K562 (cell line): Measurements from ENCODE around the gene TSHZ1. TPM values are rescaled to one million over a fixed set of nuclear protein-coding genes. Genes with fewer than 3 reads are reported as not detected.

Experiments
- ATAC-seq: fragments of 200-7000 bp; cut with Tn5 transposase; 3 replicates; pipeline ENCODE4 v1.9.1; 2020; ENCODE audit warnings: moderate library complexity
- BruUV-seq: library from RNA; stranded (reverse); fragments of 400-500 nt; replicated peaks from 2 replicates; lab custom pipeline; 2021; lab: Mats Ljungman, UMichigan
- CTCF ChIA-PET: fragments of 300-600 bp; formaldehyde crosslinking; extraction: SDS; loops from one replicate; lab custom pipeline; 2021; ENCODE audit warnings: low intra/inter-chr PET ratio; lab: Yijun Ruan, JAX
- POLR2A ChIA-PET: fragments of 300-600, 350-650 bp; sonication (Branson Sonifier 250); formaldehyde crosslinking; extraction: SDS; loops from one replicate; lab custom pipeline; 2021; ENCODE audit warnings: antibody characterized with exemption, inconsistent platforms; lab: Yijun Ruan, JAX
- DNase-seq, 4 experiments: peaks; one replicate each; pipeline versions ENCODE4 v3.0.0 to v3.0.0-alpha.2; 2011 to 2018; ENCODE audit warnings: low spot score in 3 of 4, mixed read lengths in 3 of 4; ENCODE audit errors: extremely low read depth in 1 of 4
- FAIRE-seq: peaks from 2 replicates; lab custom pipeline; 2011; peaks lifted over from hg19 to GRCh38; lab: Jason Lieb, UNC
- H2AFZ ChIP-seq: 2 replicates; pipeline ENCODE4 v1.6.0; 2011; ENCODE audit warnings: low read depth, low read length, control low read depth, inconsistent platforms
- H3K27ac ChIP-seq: fragments of 200-600 bp; 3 replicates; pipeline ENCODE4 v1.8.0; 2011; ENCODE audit warnings: low read depth, mild to moderate bottlenecking, control low read depth, inconsistent platforms, low read length, moderate library complexity, mixed read lengths; ENCODE audit errors: extremely low read depth
- H3K27me3 ChIP-seq, 2 experiments: fragments of 300-600 bp in 1 of 2; 2 replicates in 1 of 2; 3 replicates in 1 of 2; pipeline versions ENCODE4 v1.6.0 to v1.8.0; 2011; ENCODE audit warnings: inconsistent platforms in 2 of 2, low read length in 2 of 2, mild to moderate bottlenecking in 1 of 2, mixed read lengths in 1 of 2, moderate library complexity in 1 of 2; ENCODE audit not compliant: control insufficient read depth in 2 of 2, insufficient read depth in 2 of 2
- H3K36me3 ChIP-seq: fragments of 300-600 bp; 3 replicates; pipeline ENCODE4 v1.8.0; 2011; ENCODE audit warnings: mild to moderate bottlenecking, low read length, inconsistent platforms; ENCODE audit not compliant: control insufficient read depth, insufficient read depth
- H3K4me1 ChIP-seq, 2 experiments: fragments of 200-600 bp in 1 of 2; replicated peaks in 1 of 2; 2 replicates in 1 of 2; 3 replicates in 1 of 2; pipeline versions ENCODE4 v1.5.1 to v1.8.0; 2011; ENCODE audit warnings: inconsistent platforms in 2 of 2, low read length in 2 of 2, mild to moderate bottlenecking in 1 of 2, mixed read lengths in 1 of 2, moderate library complexity in 1 of 2; ENCODE audit not compliant: control insufficient read depth in 2 of 2, insufficient read depth in 2 of 2
- H3K4me2 ChIP-seq: 2 replicates; pipeline ENCODE4 v1.6.1; 2011; ENCODE audit warnings: low read length, control low read depth, inconsistent platforms, mixed read lengths; ENCODE audit not compliant: insufficient read depth
- H3K4me3 ChIP-seq: fragments of 200-600 bp; sonication (generic), shearing (Covaris generic); 2 replicates; pipeline ENCODE4 v1.5.1; 2016; ENCODE audit warnings: control low read depth, inconsistent platforms
- H3K79me2 ChIP-seq: fragments of 200-600 bp; 3 replicates; pipeline ENCODE4 v1.8.0; 2011; ENCODE audit warnings: low read length, inconsistent platforms; ENCODE audit not compliant: control insufficient read depth, insufficient read depth
- H3K9ac ChIP-seq, 2 experiments: 2 replicates each; pipeline versions ENCODE4 v1.6.0 to v1.6.1; 2011; ENCODE audit warnings: low read depth in 2 of 2, low read length in 2 of 2, control low read depth in 1 of 2, inconsistent platforms in 1 of 2, mild to moderate bottlenecking in 1 of 2, mixed read lengths in 1 of 2; ENCODE audit not compliant: insufficient read depth in 1 of 2
- H3K9me1 ChIP-seq: one replicate; pipeline ENCODE4 v1.6.0; 2011; ENCODE audit warnings: inconsistent platforms, mild to moderate bottlenecking, low read length, moderate library complexity; ENCODE audit not compliant: control insufficient read depth, insufficient read depth
- H3K9me3 ChIP-seq: replicated peaks from 2 replicates; pipeline ENCODE4 v1.5.1; 2011; ENCODE audit warnings: low read depth, low read length, inconsistent platforms; ENCODE audit not compliant: control insufficient read depth, insufficient read depth
- H4K20me1 ChIP-seq: replicated peaks from 2 replicates; pipeline ENCODE4 v1.6.1; 2011; ENCODE audit warnings: low read length, inconsistent platforms, mixed read lengths; ENCODE audit not compliant: control insufficient read depth, insufficient read depth
- CBFA2T3 ChIP-seq: fragments of 450-650 bp; IDR thresholded peaks from 2 replicates; pipeline ENCODE4 v1.6.1; 2017
- MGA ChIP-seq: fragments of 450-650 bp; IDR thresholded peaks from 2 replicates; pipeline ENCODE4 v1.6.1; 2016; ENCODE audit warnings: mild to moderate bottlenecking, moderate library complexity
- PHF21A ChIP-seq: fragments of 450-650 bp; IDR thresholded peaks from 2 replicates; pipeline ENCODE4 v1.6.1; 2017; ENCODE audit warnings: low read depth, borderline replicate concordance
- SIRT6 ChIP-seq: IDR thresholded peaks from one replicate; pipeline ENCODE4 v1.6.1; 2012; ENCODE audit warnings: low read depth, mild to moderate bottlenecking, control low read depth, inconsistent platforms, low read length, moderate library complexity
- ZC3H11A ChIP-seq: IDR thresholded peaks from 2 replicates; pipeline ENCODE4 v1.6.1; 2012; ENCODE audit warnings: low read depth, low read length, improper control_type of control experiment
- WGBS: fragments of 100-300 bp; shearing (Covaris generic); methylation state at CpG from one replicate; pipeline ENCODE4 v1.1.6; 2016; ENCODE audit warnings: low coverage, mixed read lengths; ENCODE audit not compliant: insufficient coverage; ENCODE audit errors: missing lambda C conversion rate; 5-methylcytosine and 5-hydroxymethylcytosine counted together
- in situ Hi-C: fragments of 300-500 bp; cut with MboI; formaldehyde crosslinking; loops from 4 replicates; pipeline ENCODE4 v1.15.0; 2018; ENCODE audit warnings: inconsistent platforms, mixed read lengths
- intact Hi-C: fragments of 100-400 bp; cut with micrococcal nuclease; formaldehyde crosslinking; loops from 2 replicates; pipeline ENCODE4 v1.14.2; 2022
- polyA plus RNA-seq, 8 experiments: library from polyadenylated mRNA; depleted of rRNA in 4 of 8; stranded (reverse) in 5 of 8; unstranded in 3 of 8; fragments of >200 nt; fragmentation: Nextera tagmentation in 2 of 8; fragmentation: Illumina TruSeq in 1 of 8; extraction: Ambion mirVana in 2 of 8; extraction: Trizol in 1 of 8; gene quantifications; 2 replicates each; pipeline versions ENCODE4 v1.2.1 to v1.2.3, GENCODE V29; 2011 to 2014; ENCODE audit warnings: inconsistent platforms in 1 of 8, missing spikeins in 1 of 8
- total RNA-seq, 7 experiments: library from RNA; depleted of rRNA in 6 of 7; stranded (reverse); fragments of >200 nt in 6 of 7; fragmentation: Illumina TruSeq in 2 of 7; extraction: Trizol in 2 of 7; gene quantifications; 2 replicates each; pipeline versions ENCODE4 v1.2.1 to v1.2.3, GENCODE V29; 2011 to 2021; ENCODE audit warnings: low replicate concordance in 1 of 7

The TSHZ1 gene
- total and polyA plus RNA-seq, 9 of the 15 experiments (the other 6 are each of a cell fraction or from before 2014, with no cell fraction given) = 1.1 to 7.2 (median 2.7) TPM

GRCh38 chr18:75235896-75236295 is 25.3 kb downstream of the TSHZ1 start:
- H2AFZ ChIP-seq = no peak overlapping the region
- H3K27ac ChIP-seq = no peak overlapping the region
- 97% methylated on average over 6 of the region's 13 CpGs for WGBS
- TF ChIP-seq PHF21A (no peak), SIRT6 (no peak), CBFA2T3 (no peak)
- H3K4me1 ChIP-seq = peaks cover 0 to 2% of the 10 kb centered on the region in 2 experiments; a peak in 1 of 5 replicates
- ATAC-seq (no peak), FAIRE-seq (no peak), DNase-seq (no peak)
- no peak overlapping the region for H3K4me2 ChIP-seq
- H3K4me3 ChIP-seq = no peak overlapping the region
- in situ Hi-C loops (no loop called here), intact Hi-C loops (no loop called here)
- H3K9ac ChIP-seq = no peak overlapping the region
- no peaks in the 10 kb centered on the region for H3K36me3 ChIP-seq
- no peaks in the 10 kb centered on the region for H4K20me1 ChIP-seq
- no TSS peak for BruUV-seq
- H3K9me1 ChIP-seq = no peaks in the 10 kb centered on the region
- no peaks in the 10 kb centered on the region for H3K79me2 ChIP-seq
- H3K27me3 ChIP-seq = no peaks in the 10 kb centered on the region
- POLR2A ChIA-PET = interaction anchor here (0.6 kb wide), 1 partner anchor 48 kb away, joined by 3 read pairs; no protein-coding TSS in a partner anchor
- H3K9me3 ChIP-seq = no peaks in the 10 kb centered on the region
- CTCF ChIA-PET = no interaction called here

- ChIA-PET CTCF (no interaction called here), POLR2A (no interaction called here)
- Histone ChIP-seq H3K4me2 (no peak overlapping the region), H4K20me1 (no peaks in the 10 kb centered on the region), H2AFZ (no peak overlapping the region), H3K27ac (no peak overlapping the region), H3K9me3 (no peaks in the 10 kb centered on the region), H3K27me3 (no peaks in the 10 kb centered on the region), H3K4me1 (peaks cover 0 to 2% of the 10 kb centered on the region in 2 experiments; a peak in 1 of 5 replicates), H3K9me1 (no peaks in the 10 kb centered on the region), H3K36me3 (no peaks in the 10 kb centered on the region), H3K79me2 (no peaks in the 10 kb centered on the region), H3K4me3 (no peak overlapping the region), H3K9ac (no peak overlapping the region)
- 67% methylated on average over 11 of the region's 13 CpGs for WGBS
- DNase-seq (no peak), FAIRE-seq (no peak), ATAC-seq (no peak)
- no TSS peak for BruUV-seq
- in situ Hi-C loops (no loop called here), intact Hi-C loops (no loop called here)
- no peak for TF ChIP-seq MGA
- TF ChIP-seq ZC3H11A = no peak
Observed at GRCh38 chr18:75238100-75238499, 27.5 kb downstream of the TSHZ1 start.
